ENCODE measurements around the gene PCYT2. TPM values are rescaled to one million over a fixed set of nuclear protein-coding genes. Genes with fewer than 3 reads are reported as not detected.

Gene PCYT2
- total and polyA plus RNA-seq, 9 of the 15 experiments (the other 6 are each of a cell fraction or from before 2014, with no cell fraction given) = 0.92 to 134 (median 82.5) TPM

DNA sequence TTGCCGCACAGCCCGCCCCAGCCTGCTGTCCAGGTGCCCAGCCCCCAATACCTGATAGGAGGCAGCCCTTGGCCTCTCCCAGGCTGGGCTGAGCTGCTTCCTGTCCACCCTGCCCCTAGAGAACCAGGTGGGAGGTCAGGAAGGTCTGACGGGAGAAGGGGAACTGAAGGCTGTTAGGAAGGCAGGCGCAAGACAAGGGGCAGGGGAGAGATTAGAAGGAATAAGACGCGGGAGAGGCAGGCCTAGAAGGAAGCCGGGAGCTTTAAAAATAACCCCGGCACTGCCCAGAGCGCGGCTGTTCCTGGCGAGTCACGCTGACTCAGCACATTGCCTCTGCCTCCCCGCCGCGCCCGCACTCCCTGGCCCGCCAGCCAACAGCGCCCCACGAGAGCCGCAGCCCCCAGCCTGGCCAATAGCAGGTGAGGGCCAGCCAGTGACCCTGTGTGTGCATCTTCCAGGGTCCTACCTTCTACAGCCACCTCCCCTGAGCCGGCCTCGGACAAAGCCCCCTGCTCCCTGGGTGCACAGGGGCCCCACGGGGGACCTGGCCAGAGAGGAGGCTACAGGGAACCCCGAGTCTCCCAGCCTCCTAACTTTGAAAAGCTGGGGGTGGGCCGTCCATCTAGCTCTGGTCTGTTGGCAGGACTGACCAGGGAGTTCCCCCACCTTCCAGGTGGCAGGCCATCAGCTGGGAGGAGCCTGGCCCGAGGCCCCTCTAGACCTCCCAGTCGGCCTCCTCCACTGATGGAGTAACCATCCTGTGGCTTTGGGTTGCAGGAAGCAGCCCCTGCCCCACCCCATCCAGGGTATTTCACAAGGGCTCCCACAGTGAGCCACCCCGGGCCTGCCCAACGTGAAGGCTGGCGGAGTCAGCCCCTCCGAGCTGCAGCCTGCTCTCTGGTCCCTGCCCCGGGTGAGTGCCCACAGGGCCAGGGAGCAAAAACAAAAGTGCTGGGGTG lies 12.4 kb upstream of the PCYT2 start (continued):
- TF ChIP-seq, protein P1, sequence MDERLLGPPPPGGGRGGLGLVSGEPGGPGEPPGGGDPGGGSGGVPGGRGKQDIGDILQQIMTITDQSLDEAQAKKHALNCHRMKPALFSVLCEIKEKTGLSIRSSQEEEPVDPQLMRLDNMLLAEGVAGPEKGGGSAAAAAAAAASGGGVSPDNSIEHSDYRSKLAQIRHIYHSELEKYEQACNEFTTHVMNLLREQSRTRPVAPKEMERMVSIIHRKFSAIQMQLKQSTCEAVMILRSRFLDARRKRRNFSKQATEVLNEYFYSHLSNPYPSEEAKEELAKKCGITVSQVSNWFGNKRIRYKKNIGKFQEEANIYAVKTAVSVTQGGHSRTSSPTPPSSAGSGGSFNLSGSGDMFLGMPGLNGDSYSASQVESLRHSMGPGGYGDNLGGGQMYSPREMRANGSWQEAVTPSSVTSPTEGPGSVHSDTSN (CRISPR knock-in tag; IDR thresholded peaks at IDR 0.05; ENCODE audit: low read depth) = no peak
- TF ChIP-seq, protein P1 (tag; conservative IDR thresholded peaks at IDR 0.05; ENCODE audit: low read depth) = no peak
- TF ChIP-seq FOXM1 (IDR thresholded peaks at IDR 0.05; ENCODE audit: low read depth) (0 out of 2 replicates have a peak, but pooled peaks have one; percentile 22), FOXM1 (CRISPR knock-in tag; IDR thresholded peaks at IDR 0.05; ENCODE audit: low read depth) (no peak), MXI1 (IDR thresholded peaks at IDR 0.05; ENCODE audit: low read depth, low read length) (peak; percentile 75; the same call in 1 of the 2 replicates), BCOR (IDR thresholded peaks at IDR 0.05) (no peak), TCF7 (IDR thresholded peaks at IDR 0.05; ENCODE audit: borderline replicate concordance) (0 out of 2 replicates have a peak, but pooled peaks have one; percentile 41), ZNF232 (CRISPR knock-in tag; IDR thresholded peaks at IDR 0.05) (no peak), MEF2D (tag; conservative IDR thresholded peaks at IDR 0.05; ENCODE audit: low read depth) (no peak), ZC3H8 (IDR thresholded peaks at IDR 0.05) (no peak), DNMT1 (IDR thresholded peaks at IDR 0.05) (no peak), ZNF764 (CRISPR knock-in tag; IDR thresholded peaks at IDR 0.05; ENCODE audit: low read depth) (no peak), CBX3 (IDR thresholded peaks at IDR 0.05; ENCODE audit: borderline replicate concordance in 1 of 2, low read length in 2 of 2) (no peak), WHSC1 (IDR thresholded peaks at IDR 0.05; ENCODE audit: low read length) (no peak), NCOR1 (IDR thresholded peaks at IDR 0.05) (peak; percentile 69)
- TF ChIP-seq, protein P2, sequence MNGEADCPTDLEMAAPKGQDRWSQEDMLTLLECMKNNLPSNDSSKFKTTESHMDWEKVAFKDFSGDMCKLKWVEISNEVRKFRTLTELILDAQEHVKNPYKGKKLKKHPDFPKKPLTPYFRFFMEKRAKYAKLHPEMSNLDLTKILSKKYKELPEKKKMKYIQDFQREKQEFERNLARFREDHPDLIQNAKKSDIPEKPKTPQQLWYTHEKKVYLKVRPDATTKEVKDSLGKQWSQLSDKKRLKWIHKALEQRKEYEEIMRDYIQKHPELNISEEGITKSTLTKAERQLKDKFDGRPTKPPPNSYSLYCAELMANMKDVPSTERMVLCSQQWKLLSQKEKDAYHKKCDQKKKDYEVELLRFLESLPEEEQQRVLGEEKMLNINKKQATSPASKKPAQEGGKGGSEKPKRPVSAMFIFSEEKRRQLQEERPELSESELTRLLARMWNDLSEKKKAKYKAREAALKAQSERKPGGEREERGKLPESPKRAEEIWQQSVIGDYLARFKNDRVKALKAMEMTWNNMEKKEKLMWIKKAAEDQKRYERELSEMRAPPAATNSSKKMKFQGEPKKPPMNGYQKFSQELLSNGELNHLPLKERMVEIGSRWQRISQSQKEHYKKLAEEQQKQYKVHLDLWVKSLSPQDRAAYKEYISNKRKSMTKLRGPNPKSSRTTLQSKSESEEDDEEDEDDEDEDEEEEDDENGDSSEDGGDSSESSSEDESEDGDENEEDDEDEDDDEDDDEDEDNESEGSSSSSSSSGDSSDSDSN (IDR thresholded peaks at IDR 0.05; ENCODE audit: borderline replicate concordance in 1 of 2, low read depth in 2 of 2, low read length in 2 of 2) = peak; percentile 36 to 72; a peak in 2 of 4 replicates
- TF ChIP-seq, protein P3, sequence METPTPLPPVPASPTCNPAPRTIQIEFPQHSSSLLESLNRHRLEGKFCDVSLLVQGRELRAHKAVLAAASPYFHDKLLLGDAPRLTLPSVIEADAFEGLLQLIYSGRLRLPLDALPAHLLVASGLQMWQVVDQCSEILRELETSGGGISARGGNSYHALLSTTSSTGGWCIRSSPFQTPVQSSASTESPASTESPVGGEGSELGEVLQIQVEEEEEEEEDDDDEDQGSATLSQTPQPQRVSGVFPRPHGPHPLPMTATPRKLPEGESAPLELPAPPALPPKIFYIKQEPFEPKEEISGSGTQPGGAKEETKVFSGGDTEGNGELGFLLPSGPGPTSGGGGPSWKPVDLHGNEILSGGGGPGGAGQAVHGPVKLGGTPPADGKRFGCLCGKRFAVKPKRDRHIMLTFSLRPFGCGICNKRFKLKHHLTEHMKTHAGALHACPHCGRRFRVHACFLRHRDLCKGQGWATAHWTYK (CRISPR knock-in tag; IDR thresholded peaks at IDR 0.05) = peak; percentile 76; the same call in 1 of the 2 replicates
- TF ChIP-seq, protein P4, sequence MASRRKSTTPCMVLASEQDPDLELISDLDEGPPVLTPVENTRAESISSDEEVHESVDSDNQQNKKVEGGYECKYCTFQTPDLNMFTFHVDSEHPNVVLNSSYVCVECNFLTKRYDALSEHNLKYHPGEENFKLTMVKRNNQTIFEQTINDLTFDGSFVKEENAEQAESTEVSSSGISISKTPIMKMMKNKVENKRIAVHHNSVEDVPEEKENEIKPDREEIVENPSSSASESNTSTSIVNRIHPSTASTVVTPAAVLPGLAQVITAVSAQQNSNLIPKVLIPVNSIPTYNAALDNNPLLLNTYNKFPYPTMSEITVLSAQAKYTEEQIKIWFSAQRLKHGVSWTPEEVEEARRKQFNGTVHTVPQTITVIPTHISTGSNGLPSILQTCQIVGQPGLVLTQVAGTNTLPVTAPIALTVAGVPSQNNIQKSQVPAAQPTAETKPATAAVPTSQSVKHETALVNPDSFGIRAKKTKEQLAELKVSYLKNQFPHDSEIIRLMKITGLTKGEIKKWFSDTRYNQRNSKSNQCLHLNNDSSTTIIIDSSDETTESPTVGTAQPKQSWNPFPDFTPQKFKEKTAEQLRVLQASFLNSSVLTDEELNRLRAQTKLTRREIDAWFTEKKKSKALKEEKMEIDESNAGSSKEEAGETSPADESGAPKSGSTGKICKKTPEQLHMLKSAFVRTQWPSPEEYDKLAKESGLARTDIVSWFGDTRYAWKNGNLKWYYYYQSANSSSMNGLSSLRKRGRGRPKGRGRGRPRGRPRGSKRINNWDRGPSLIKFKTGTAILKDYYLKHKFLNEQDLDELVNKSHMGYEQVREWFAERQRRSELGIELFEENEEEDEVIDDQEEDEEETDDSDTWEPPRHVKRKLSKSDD (conservative IDR thresholded peaks at IDR 0.05; ENCODE audit: low read length) = no peak
